Activated CD8-positive, alpha-beta T cell treated with anti-CD3 and anti-CD28 coated beads, Interleukin-2, amount 10 ng/mL, durations not matched to agents 7 days and 5 days (primary cell): ENCODE data around the gene GNB1L. TPM values are rescaled to one million over a fixed set of nuclear protein-coding genes. Genes with fewer than 3 reads are reported as not detected.

Experiments used
- ATAC-seq: fragments of 150-1000 bp; cut with Tn5 transposase; one replicate; pipeline ENCODE4 v1.10.0; 2021; ENCODE audit warnings: moderate library complexity
- CTCF ChIA-PET: fragments of 350-600 bp; sonication (Branson Sonifier 250); formaldehyde crosslinking; loops from one replicate; lab custom pipeline; 2021; ENCODE audit warnings: antibody characterized with exemption; lab: Charles Lee
- POLR2A ChIA-PET: fragments of 350-600 bp; sonication (Branson Sonifier 250); formaldehyde crosslinking; loops from one replicate; lab custom pipeline; 2021; ENCODE audit warnings: antibody characterized with exemption; lab: Charles Lee
- DNase-seq: peaks from one replicate; pipeline ENCODE4 v3.0.0-alpha.2; 2020
- H3K27ac Mint-ChIP-seq: one replicate; pipeline ENCODE4 v1.8.0; 2021; ENCODE audit warnings: mild to moderate bottlenecking, mixed read lengths
- H3K27me3 Mint-ChIP-seq: one replicate; pipeline ENCODE4 v1.8.0; 2021; ENCODE audit warnings: low read depth, mixed read lengths
- H3K36me3 Mint-ChIP-seq: one replicate; pipeline ENCODE4 v1.8.0; 2021; ENCODE audit warnings: low read depth, mixed read lengths
- H3K4me1 Mint-ChIP-seq: one replicate; pipeline ENCODE4 v1.8.0; 2021; ENCODE audit warnings: low read depth, mixed read lengths
- H3K4me3 Mint-ChIP-seq: one replicate; pipeline ENCODE4 v1.8.0; 2021; ENCODE audit warnings: mild to moderate bottlenecking, mixed read lengths
- H3K9me3 Mint-ChIP-seq: one replicate; pipeline ENCODE4 v1.8.0; 2022; ENCODE audit warnings: mixed read lengths; ENCODE audit not compliant: insufficient read depth
- total RNA-seq, 2 experiments: library from RNA; stranded (reverse); gene quantifications; one replicate each; pipeline ENCODE4 v1.2.3, GENCODE V29; 2021

Gene GNB1L
- total RNA-seq, 2 experiments from 2014 or later, result 9.7 to 10.3 TPM

DNA sequence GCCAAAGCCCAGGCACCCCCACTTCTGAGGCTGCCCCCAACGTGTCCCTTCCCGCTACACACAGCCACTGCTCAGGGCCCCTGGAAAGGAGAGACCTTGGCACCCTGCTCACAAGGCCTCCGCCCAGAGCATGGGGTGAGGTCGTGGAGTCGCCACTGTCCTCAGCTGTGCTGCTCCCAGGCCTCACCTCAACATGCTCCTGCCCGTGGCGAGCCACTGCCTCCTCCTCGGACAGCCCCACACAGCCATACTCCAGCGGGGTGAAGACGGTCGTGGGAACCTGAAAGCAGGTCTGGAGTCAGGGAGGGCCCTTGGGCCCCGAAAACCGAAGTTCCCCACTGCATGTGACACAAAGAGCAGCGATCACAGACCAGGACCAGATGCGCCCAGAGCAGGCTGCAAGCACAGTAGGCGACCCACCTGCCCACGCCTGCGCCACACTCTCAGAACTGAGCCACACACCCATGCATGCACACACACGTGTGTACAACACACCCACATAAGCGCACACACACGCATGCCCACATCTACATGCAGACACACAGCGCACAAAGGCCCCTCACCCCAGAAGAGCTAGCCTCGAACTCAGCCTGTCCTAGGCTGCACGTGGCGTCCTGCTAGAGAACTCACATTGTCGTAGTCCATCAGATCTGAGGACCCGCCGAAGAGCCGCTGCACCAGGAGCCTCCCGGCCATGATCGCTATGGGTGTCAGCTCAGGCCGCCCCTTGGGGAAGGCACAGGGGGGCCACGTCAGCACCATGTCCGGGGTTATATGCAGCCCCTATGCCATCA, 25.5 kb upstream of the GNB1L start:
- Mint-ChIP-seq H3K4me1 (peaks cover 2% of the 10 kb centered on the region), H3K27me3 (no peaks in the 10 kb centered on the region), H3K4me3 (no peak overlapping the region), H3K9me3 (no peaks in the 10 kb centered on the region), H3K36me3 (no peaks in the 10 kb centered on the region), H3K27ac (no peak overlapping the region)
- CTCF ChIA-PET, result no interaction called here
- no peak for ATAC-seq
- POLR2A ChIA-PET, result no interaction called here
- DNase-seq, result no peak

- H3K27me3 Mint-ChIP-seq, result no peaks in the 10 kb centered on the region
- no peak overlapping the region for H3K4me3 Mint-ChIP-seq
- CTCF ChIA-PET, result no interaction called here
- no peaks in the 10 kb centered on the region for H3K36me3 Mint-ChIP-seq
- no peak for ATAC-seq
- no peak for DNase-seq
- no peaks in the 10 kb centered on the region for H3K9me3 Mint-ChIP-seq
- POLR2A ChIA-PET, result no interaction called here
- no peak overlapping the region for H3K27ac Mint-ChIP-seq
- peaks cover 5% of the 10 kb centered on the region for H3K4me1 Mint-ChIP-seq
These were observed 24.9 kb upstream of the GNB1L start for GRCh38 chr22:19879643-19879991.

DNA sequence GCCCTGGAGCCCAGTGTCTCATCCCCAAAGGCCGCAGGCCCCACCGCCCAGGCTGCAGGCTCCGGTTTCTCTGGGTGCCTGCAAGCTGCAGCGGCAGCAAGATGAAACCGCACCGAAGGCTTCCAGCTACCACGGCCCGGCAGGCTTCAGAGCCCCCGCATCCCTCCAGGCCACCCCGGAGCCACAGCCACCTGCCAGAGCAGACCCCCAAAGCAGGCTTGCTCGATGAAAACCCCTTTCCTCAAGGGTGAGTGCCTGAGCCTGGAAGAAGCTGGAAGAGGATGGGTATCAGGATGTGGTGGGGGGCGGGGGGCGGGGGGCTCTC, 24.5 kb upstream of the GNB1L start:
- no peaks in the 10 kb centered on the region for H3K27me3 Mint-ChIP-seq
- H3K4me1 Mint-ChIP-seq, result peaks cover 9% of the 10 kb centered on the region
- no peak for ATAC-seq
- no peak for DNase-seq
- H3K36me3 Mint-ChIP-seq, result no peaks in the 10 kb centered on the region
- ChIA-PET POLR2A (interaction anchor here (1.1 kb wide), 1 partner anchor 24 kb away, joined by 3 read pairs; no protein-coding TSS in a partner anchor), CTCF (no interaction called here)
- no peak overlapping the region for H3K4me3 Mint-ChIP-seq
- no peaks in the 10 kb centered on the region for H3K9me3 Mint-ChIP-seq
- no peak overlapping the region for H3K27ac Mint-ChIP-seq

DNA sequence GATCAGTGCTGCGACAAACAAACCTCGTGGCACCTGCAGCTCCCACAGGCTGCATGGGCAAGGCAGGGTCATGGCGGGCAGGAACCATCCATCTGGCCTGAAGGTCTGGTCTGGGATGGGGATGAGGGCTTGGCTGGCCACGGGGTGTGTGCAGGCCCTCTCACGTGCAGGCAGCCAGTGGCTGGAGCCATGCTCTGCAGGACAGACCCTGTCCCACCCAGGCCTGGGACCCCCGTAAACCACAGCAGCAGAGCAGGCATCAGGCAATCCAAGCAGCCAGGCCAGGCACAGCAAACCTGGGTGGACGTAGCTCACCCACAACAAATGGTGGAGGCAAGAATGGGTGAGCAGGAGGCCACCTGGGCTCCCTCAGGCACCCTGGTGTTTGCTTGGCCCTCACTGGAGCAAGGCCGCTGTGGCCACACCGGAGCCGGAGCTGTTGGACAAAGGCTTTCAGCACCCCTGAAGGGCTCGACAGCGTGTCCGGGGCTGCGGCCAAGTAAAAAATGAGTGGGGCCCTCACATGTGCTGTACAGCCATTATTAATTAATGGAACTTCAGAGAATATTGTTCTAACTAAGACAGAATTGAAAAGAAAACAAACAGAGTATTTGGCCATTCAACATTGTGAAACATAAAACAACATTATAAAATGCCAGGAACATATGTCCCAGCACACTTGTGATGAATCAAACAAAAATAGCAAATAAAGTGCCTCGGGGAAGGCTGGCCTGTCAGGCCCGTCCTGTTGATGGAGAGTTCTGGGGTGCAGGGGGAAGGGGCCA, 24.0 kb upstream of the GNB1L start:
- Mint-ChIP-seq H3K27me3 (no peaks in the 10 kb centered on the region), H3K4me3 (no peak overlapping the region), H3K9me3 (no peaks in the 10 kb centered on the region), H3K36me3 (no peaks in the 10 kb centered on the region), H3K4me1 (peaks cover 12% of the 10 kb centered on the region), H3K27ac (no peak overlapping the region)
- no peak for DNase-seq
- ATAC-seq, result no peak
- POLR2A ChIA-PET, result interaction anchor here (1.1 kb wide), 1 partner anchor 23 kb away, joined by 3 read pairs; no protein-coding TSS in a partner anchor
- CTCF ChIA-PET, result interaction anchor here (0.8 kb wide), 1 partner anchor 12 kb away, joined by 3 read pairs; no protein-coding TSS in a partner anchor

DNA sequence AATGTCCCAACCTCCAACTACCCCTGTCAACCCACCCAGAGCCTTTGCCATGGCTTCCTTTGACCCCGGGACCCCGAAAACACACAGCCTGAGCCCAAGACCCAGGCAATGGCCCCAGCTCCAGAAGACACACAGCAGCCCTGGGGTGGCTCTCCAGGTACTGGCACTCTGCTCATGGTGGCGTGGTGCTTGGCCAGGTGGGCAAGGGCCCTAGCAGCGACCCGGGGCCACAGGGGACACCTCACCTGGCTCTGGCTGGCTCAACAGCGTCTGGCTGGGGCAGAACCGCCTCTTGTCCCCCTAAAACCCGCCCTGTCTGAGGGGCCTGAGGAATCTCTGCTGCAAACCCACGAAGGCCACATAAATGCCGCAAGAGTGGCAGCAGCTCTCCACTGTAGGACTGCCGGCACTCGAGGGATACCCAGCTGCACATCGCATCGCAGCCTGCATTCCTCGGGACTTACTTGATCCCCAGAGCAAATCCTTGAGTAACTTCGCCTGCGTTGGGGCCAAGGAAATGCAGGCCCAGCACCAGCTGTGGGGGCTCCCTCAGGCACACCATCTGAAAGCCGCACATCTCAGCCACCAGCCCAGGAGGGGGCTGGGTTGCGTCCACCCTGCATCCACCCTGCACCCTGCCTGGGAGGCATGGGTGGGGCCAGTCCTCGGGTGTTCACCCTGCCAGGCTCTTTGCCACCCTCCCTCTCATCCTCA, 23.1 kb upstream of the GNB1L start:
- ChIA-PET CTCF (interaction anchor here (0.8 kb wide), 1 partner anchor 11 kb away, joined by 3 read pairs; no protein-coding TSS in a partner anchor), POLR2A (interaction anchor here (1.1 kb wide), 1 partner anchor 22 kb away, joined by 3 read pairs; no protein-coding TSS in a partner anchor)
- DNase-seq (no peak), ATAC-seq (no peak)
- Mint-ChIP-seq H3K9me3 (no peaks in the 10 kb centered on the region), H3K27ac (peak overlapping the region; percentile 55), H3K4me1 (peaks cover 12% of the 10 kb centered on the region), H3K27me3 (no peaks in the 10 kb centered on the region), H3K4me3 (no peak overlapping the region), H3K36me3 (no peaks in the 10 kb centered on the region)

GRCh38 chr22:19876941-19877625, 22.4 kb upstream of the GNB1L start:
- ChIA-PET CTCF (no interaction called here), POLR2A (no interaction called here)
- DNase-seq (no peak), ATAC-seq (no peak)
- Mint-ChIP-seq H3K27ac (peak overlapping the region; percentile 55), H3K36me3 (no peaks in the 10 kb centered on the region), H3K9me3 (no peaks in the 10 kb centered on the region), H3K4me3 (no peak overlapping the region), H3K27me3 (no peaks in the 10 kb centered on the region), H3K4me1 (peaks cover 12% of the 10 kb centered on the region)

DNA sequence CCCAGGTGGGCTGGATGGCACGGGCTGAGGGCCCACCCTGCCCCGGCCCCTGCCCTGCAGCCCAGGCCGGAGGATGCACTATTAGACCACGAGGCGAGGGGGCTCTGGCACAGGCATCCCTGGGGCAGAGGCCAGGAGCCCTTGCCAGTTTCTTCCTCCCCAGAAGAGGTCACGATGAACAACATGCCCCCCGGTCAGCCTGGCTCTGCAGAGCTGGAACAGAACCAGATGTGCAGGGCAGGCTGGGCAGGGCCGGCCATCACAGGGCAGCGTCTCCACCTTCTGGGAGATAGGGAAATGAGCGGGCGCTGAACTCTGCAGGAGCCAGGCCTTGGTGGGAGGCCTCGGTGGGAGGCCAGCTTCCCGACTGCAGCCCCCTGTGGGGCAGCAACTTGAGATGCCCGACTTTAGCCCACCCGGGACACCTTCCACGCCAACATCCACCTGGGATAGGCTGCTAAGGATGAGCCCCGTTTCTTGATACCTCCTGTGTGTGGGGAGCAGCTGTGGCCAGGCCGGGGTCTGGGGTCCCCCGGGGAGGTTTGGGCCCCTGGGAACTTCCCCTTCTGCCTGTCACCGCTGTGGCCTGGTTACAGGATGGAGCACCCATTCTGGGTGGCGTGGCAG, 21.8 kb upstream of the GNB1L start:
- ChIA-PET CTCF (no interaction called here), POLR2A (interaction anchor here (2.1 kb wide), 1 partner anchor 10 kb away, joined by 8 read pairs; no protein-coding TSS in a partner anchor)
- no peaks in the 10 kb centered on the region for H3K27me3 Mint-ChIP-seq
- no peak overlapping the region for H3K4me3 Mint-ChIP-seq
- H3K4me1 Mint-ChIP-seq, result peaks cover 12% of the 10 kb centered on the region
- H3K9me3 Mint-ChIP-seq, result no peaks in the 10 kb centered on the region
- H3K36me3 Mint-ChIP-seq, result no peaks in the 10 kb centered on the region
- no peak overlapping the region for H3K27ac Mint-ChIP-seq
- ATAC-seq (no peak), DNase-seq (no peak)

GRCh38 chr22:19875531-19876313, 21.0 kb upstream of the GNB1L start:
- Mint-ChIP-seq H3K4me1 (peaks cover 12% of the 10 kb centered on the region), H3K9me3 (no peaks in the 10 kb centered on the region), H3K27me3 (no peaks in the 10 kb centered on the region), H3K27ac (no peak overlapping the region), H3K36me3 (no peaks in the 10 kb centered on the region), H3K4me3 (no peak overlapping the region)
- DNase-seq, result no peak
- ChIA-PET POLR2A (interaction anchor here (2.0 to 2.1 kb wide), 2 partner anchors 11 to 20 kb away, joined by 6 to 8 read pairs; no protein-coding TSS in a partner anchor), CTCF (no interaction called here)
- no peak for ATAC-seq

DNA sequence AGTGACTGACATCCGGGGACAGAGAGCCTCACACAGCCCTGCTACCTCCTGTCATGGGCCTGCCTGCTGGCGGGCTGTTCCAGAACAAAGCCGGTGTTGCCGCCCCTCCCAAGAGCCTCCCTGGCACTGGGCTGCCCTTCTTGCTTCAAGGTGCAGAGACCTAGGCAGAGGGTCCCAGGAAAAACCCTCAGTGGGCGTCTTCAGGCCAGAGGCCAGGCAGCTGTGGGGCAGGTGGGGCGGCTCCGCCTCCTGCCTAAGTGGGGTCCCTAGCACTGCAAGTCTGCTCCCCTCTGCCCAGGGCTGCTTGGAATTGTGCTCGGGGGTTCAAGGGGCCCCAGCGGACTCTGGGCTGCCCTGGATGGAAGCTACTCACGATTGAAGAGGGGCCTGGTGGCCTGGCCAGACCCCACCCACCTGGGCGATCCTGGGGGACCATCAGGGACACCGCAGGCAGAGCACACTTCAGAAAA, 20.4 kb upstream of the GNB1L start:
- Mint-ChIP-seq H3K9me3 (no peaks in the 10 kb centered on the region), H3K4me1 (peaks cover 12% of the 10 kb centered on the region), H3K27me3 (no peaks in the 10 kb centered on the region), H3K4me3 (no peak overlapping the region), H3K36me3 (no peaks in the 10 kb centered on the region), H3K27ac (no peak overlapping the region)
- DNase-seq (no peak), ATAC-seq (no peak)
- ChIA-PET CTCF (interaction anchor here (0.8 to 0.9 kb wide), 2 partner anchors 19 to 119 kb away, joined by 3 read pairs; no protein-coding TSS in a partner anchor), POLR2A (interaction anchor here (2.0 to 2.1 kb wide), 2 partner anchors 11 to 19 kb away, joined by 6 to 8 read pairs; no protein-coding TSS in a partner anchor)
